ENCODE data around the gene HMGCS1. TPM values are rescaled to one million over a fixed set of nuclear protein-coding genes. Genes with fewer than 3 reads are reported as not detected.

HMGCS1 gene
- total RNA-seq, 2 donors from 2014 or later = 142 to 176 TPM

DNA sequence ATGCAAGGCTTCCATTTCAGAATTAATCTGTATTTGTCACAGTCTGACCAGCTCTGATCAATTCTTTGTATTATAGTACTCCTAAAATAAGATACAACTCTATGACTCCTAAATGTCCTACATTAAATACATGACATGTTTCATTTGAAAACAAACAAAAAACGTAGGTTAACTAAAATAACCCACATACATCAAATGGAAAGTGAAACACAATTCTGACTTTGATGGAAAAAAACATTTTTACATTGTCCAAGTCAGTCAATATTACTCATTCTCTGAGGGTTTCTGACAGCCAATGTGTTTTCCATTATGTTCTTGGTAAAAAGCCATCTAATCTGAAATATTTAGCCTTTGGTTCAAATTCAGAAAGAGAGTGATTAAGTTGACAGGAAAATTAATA is 8.7 kb downstream of the HMGCS1 start:
- WGBS, 2 experiments (ENCODE audit: insufficient coverage in 1 of 2, insufficient read length in 1 of 2) = 92 to 100% methylated on average over 1 of the region's 1 CpG
- no peak overlapping the region for H3K9ac ChIP-seq (ENCODE audit: extremely low read depth, low read length, poor library complexity, severe bottlenecking)
- Mint-ChIP-seq H3K4me3 (no peak overlapping the region), H3K27ac (no peak overlapping the region), H3K27me3 (ENCODE audit: insufficient read depth) (no peaks in the 10 kb centered on the region), H3K4me1 (peaks cover 8% of the 10 kb centered on the region), H3K9me3 (no peaks in the 10 kb centered on the region), H3K36me3 (ENCODE audit: low read depth) (peaks cover 43% of the 10 kb centered on the region)
- no peaks in the 10 kb centered on the region for H3K27me3 ChIP-seq (ENCODE audit: control insufficient read depth, insufficient read depth, low read length, poor library complexity, severe bottlenecking)
- H3K27ac ChIP-seq (ENCODE audit: low read depth, low read length) = no peak overlapping the region
- H3K36me3 ChIP-seq (ENCODE audit: control insufficient read depth, insufficient read depth, low read length) = peaks cover 77% of the 10 kb centered on the region
- DNase-seq = no peak
- H3K4me1 ChIP-seq (ENCODE audit: control insufficient read depth, insufficient read depth, low read length) = peaks cover 4% of the 10 kb centered on the region
- TF ChIP-seq, protein P1, sequence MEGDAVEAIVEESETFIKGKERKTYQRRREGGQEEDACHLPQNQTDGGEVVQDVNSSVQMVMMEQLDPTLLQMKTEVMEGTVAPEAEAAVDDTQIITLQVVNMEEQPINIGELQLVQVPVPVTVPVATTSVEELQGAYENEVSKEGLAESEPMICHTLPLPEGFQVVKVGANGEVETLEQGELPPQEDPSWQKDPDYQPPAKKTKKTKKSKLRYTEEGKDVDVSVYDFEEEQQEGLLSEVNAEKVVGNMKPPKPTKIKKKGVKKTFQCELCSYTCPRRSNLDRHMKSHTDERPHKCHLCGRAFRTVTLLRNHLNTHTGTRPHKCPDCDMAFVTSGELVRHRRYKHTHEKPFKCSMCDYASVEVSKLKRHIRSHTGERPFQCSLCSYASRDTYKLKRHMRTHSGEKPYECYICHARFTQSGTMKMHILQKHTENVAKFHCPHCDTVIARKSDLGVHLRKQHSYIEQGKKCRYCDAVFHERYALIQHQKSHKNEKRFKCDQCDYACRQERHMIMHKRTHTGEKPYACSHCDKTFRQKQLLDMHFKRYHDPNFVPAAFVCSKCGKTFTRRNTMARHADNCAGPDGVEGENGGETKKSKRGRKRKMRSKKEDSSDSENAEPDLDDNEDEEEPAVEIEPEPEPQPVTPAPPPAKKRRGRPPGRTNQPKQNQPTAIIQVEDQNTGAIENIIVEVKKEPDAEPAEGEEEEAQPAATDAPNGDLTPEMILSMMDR (conservative IDR thresholded peaks at IDR 0.05) = no peak
- H3K9me3 ChIP-seq (ENCODE audit: control insufficient read depth, low read length) = no peaks in the 10 kb centered on the region
- H3K4me3 ChIP-seq (ENCODE audit: low read length) = peak overlapping the region; percentile 7

DNA sequence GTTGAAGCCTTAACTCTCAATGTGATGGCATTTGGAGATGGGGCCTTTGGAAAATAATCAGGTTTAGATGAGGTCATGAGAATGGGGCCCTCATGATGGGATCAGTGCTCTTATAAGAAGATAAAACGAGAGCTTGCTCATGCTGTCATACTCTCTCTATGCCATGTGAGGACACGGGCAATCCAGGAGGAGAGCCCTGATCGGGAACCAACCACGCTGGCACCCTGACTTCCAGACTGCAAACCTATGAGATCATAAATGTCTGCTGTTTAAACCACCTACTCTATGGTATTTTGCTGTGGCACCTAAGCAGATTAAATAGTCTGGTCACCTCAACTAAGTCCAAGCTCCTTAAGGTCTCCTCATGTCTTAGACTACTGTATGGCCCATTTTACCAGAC is 10.0 kb downstream of the HMGCS1 start:
- no peak for DNase-seq
- no peaks in the 10 kb centered on the region for H3K9me3 ChIP-seq (ENCODE audit: control insufficient read depth, low read length)
- TF ChIP-seq, protein P1 (conservative IDR thresholded peaks at IDR 0.05) = no peak
- Mint-ChIP-seq H3K36me3 (ENCODE audit: low read depth) (peaks cover 51% of the 10 kb centered on the region), H3K4me1 (peaks cover 4% of the 10 kb centered on the region), H3K27me3 (ENCODE audit: insufficient read depth) (no peaks in the 10 kb centered on the region), H3K27ac (no peak overlapping the region), H3K4me3 (no peak overlapping the region), H3K9me3 (no peaks in the 10 kb centered on the region)
- H3K27me3 ChIP-seq (ENCODE audit: control insufficient read depth, insufficient read depth, low read length, poor library complexity, severe bottlenecking) = no peaks in the 10 kb centered on the region
- no peak overlapping the region for H3K9ac ChIP-seq (ENCODE audit: extremely low read depth, low read length, poor library complexity, severe bottlenecking)
- 73 to 93% methylated on average over 4 of the region's 4 CpGs for WGBS, 2 experiments (ENCODE audit: insufficient coverage in 1 of 2, insufficient read length in 1 of 2)
- peak overlapping the region; percentile 7 for H3K4me3 ChIP-seq (ENCODE audit: low read length)
- no peaks in the 10 kb centered on the region for H3K4me1 ChIP-seq (ENCODE audit: control insufficient read depth, insufficient read depth, low read length)
- H3K27ac ChIP-seq (ENCODE audit: low read depth, low read length) = no peak overlapping the region
- peaks cover 76% of the 10 kb centered on the region for H3K36me3 ChIP-seq (ENCODE audit: control insufficient read depth, insufficient read depth, low read length)

DNA sequence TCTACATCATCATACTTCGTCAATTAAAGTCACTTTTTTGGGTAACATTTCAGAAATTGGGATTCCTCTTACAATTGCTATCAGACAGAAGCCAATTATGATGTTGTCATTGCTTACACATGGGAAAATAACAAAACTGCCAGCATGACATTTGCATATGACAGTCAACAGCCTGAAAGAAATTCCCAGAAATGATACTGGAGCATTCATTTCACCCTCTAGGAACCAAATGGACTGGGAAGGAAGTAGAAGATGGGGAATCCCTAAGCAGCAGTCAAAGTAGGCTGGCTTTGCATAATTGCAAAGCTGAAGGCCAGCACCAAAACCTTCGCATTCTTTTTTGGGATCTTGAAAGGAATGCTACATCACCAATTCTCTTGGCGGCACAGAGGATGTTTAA is 10.7 kb downstream of the HMGCS1 start:
- WGBS, 2 experiments (ENCODE audit: insufficient coverage in 1 of 2, insufficient read length in 1 of 2) = 97 to 100% methylated on average over 3 of the region's 3 CpGs
- Histone ChIP-seq H3K9me3 (ENCODE audit: control insufficient read depth, low read length) (no peaks in the 10 kb centered on the region), H3K36me3 (ENCODE audit: control insufficient read depth, insufficient read depth, low read length) (peaks cover 76% of the 10 kb centered on the region), H3K4me1 (ENCODE audit: control insufficient read depth, insufficient read depth, low read length) (no peaks in the 10 kb centered on the region), H3K9ac (ENCODE audit: extremely low read depth, low read length, poor library complexity, severe bottlenecking) (no peak overlapping the region), H3K27me3 (ENCODE audit: control insufficient read depth, insufficient read depth, low read length, poor library complexity, severe bottlenecking) (no peaks in the 10 kb centered on the region), H3K27ac (ENCODE audit: low read depth, low read length) (no peak overlapping the region), H3K4me3 (ENCODE audit: low read length) (no peak overlapping the region)
- no peak overlapping the region for H3K4me3 Mint-ChIP-seq
- peaks cover 56% of the 10 kb centered on the region for H3K36me3 Mint-ChIP-seq (ENCODE audit: low read depth)
- no peaks in the 10 kb centered on the region for H3K27me3 Mint-ChIP-seq (ENCODE audit: insufficient read depth)
- no peak overlapping the region for H3K27ac Mint-ChIP-seq
- peaks cover 2% of the 10 kb centered on the region for H3K4me1 Mint-ChIP-seq
- no peak for DNase-seq
- no peaks in the 10 kb centered on the region for H3K9me3 Mint-ChIP-seq
- TF ChIP-seq, protein P1 (conservative IDR thresholded peaks at IDR 0.05) = no peak
